A549 (cell line): ENCODE data around the gene REN. TPM values are rescaled to one million over a fixed set of nuclear protein-coding genes. Genes with fewer than 3 reads are reported as not detected.

Experiments
- ATAC-seq, 2 experiments: fragments of 200-7000 bp in 1 of 2; fragments of >200 bp in 1 of 2; cut with Nextera tagmentation in 1 of 2; cut with Tn5 transposase in 1 of 2; 3 replicates each; pipeline versions ENCODE4 v1.8.0 to v1.9.1; 2018 to 2020; ENCODE audit warnings: mild to moderate bottlenecking in 1 of 2, moderate library complexity in 1 of 2
- CTCF ChIA-PET: fragments of 300-600 bp; sonication (Branson Sonifier 250); formaldehyde crosslinking; extraction: SDS; loops from one replicate; lab custom pipeline; 2021; ENCODE audit warnings: antibody characterized with exemption, inconsistent platforms; lab: Yijun Ruan, JAX
- POLR2A ChIA-PET: fragments of 350-600 bp; formaldehyde crosslinking; extraction: SDS; loops from one replicate; lab custom pipeline; 2021; ENCODE audit warnings: antibody characterized with exemption, inconsistent platforms; lab: Yijun Ruan, JAX
- DNase-seq, 2 experiments: peaks; one replicate each; pipeline versions ENCODE4 v3.0.0 to v3.0.0-alpha.2; 2011 to 2016; ENCODE audit warnings: low read depth in 1 of 2, low spot score in 1 of 2
- FAIRE-seq: peaks from 2 replicates; lab custom pipeline; 2011; peaks lifted over from hg19 to GRCh38; lab: Jason Lieb, UNC
- H3K27ac ChIP-seq, 2 experiments: fragments of >200 bp; sonication (Bioruptor Twin); formaldehyde crosslinking; 3 replicates each; pipeline ENCODE4 v1.5.1; 2016 to 2017
- H3K4me1 ChIP-seq: fragments of >200 bp; sonication (Bioruptor Twin); formaldehyde crosslinking; 3 replicates; pipeline ENCODE4 v1.6.1; 2016
- H3K4me2 ChIP-seq: fragments of >200 bp; sonication (Bioruptor Twin); formaldehyde crosslinking; 3 replicates; pipeline ENCODE4 v1.6.1; 2016
- H3K4me3 ChIP-seq: fragments of >200 bp; sonication (Bioruptor Twin); formaldehyde crosslinking; 3 replicates; pipeline ENCODE4 v1.5.1; 2016
- H3K9me3 ChIP-seq: fragments of >200 bp; sonication (Bioruptor Twin); formaldehyde crosslinking; 3 replicates; pipeline ENCODE4 v1.6.1; 2016
- CBX2 ChIP-seq: fragments of 200-600 bp; sonication (generic); IDR thresholded peaks from 2 replicates; pipeline ENCODE4 v1.6.1; 2016; ENCODE audit warnings: low read depth, mild to moderate bottlenecking, borderline replicate concordance
- EHF ChIP-seq: fragments of 250-450 bp; sonication (Bioruptor Pico); IDR thresholded peaks from 2 replicates; pipeline ENCODE4 v1.5.0; 2020; ENCODE audit warnings: mild to moderate bottlenecking
- EP300 ChIP-seq, 2 experiments: fragments of >200 bp; sonication (Bioruptor Twin); formaldehyde crosslinking; IDR thresholded peaks; 2 replicates in 1 of 2; 3 replicates in 1 of 2; pipeline ENCODE4 v1.6.1; 2016 to 2017
- FOXS1 ChIP-seq: fragments of 250-450 bp; sonication (Bioruptor Pico); IDR thresholded peaks from 2 replicates; pipeline ENCODE4 v1.5.0; 2020; ENCODE audit warnings: mild to moderate bottlenecking, moderate library complexity
- HES2 ChIP-seq: fragments of >200 bp; sonication (Bioruptor Twin); formaldehyde crosslinking; IDR thresholded peaks from 2 replicates; pipeline ENCODE4 v1.6.1; 2016
- HOXA7 ChIP-seq: fragments of 250-450 bp; sonication (Bioruptor Pico); IDR thresholded peaks from 2 replicates; pipeline ENCODE4 v1.5.0; 2020; ENCODE audit warnings: mild to moderate bottlenecking, moderate library complexity
- KDM1A ChIP-seq: fragments of 200-600 bp; sonication (generic); IDR thresholded peaks from 2 replicates; pipeline ENCODE4 v1.6.1; 2016; ENCODE audit warnings: low read depth, mild to moderate bottlenecking
- KDM5A ChIP-seq: fragments of 200-600 bp; sonication (generic); IDR thresholded peaks from 2 replicates; pipeline ENCODE4 v1.6.1; 2016; ENCODE audit warnings: antibody characterized with exemption, mild to moderate bottlenecking
- MAX ChIP-seq: IDR thresholded peaks from 2 replicates; pipeline ENCODE4 v1.6.1; 2012
- MAZ ChIP-seq: fragments of 150-350 bp; IDR thresholded peaks from 2 replicates; pipeline ENCODE4 v1.6.1; 2014; ENCODE audit warnings: antibody characterized with exemption, low read depth, low read length, borderline replicate concordance
- NFE2L2 ChIP-seq: fragments of 150-350 bp; conservative IDR thresholded peaks from 2 replicates; pipeline ENCODE4 v1.6.1; 2014; ENCODE audit warnings: low read length
- PHF8 ChIP-seq: fragments of 200-600 bp; sonication (generic); IDR thresholded peaks from 2 replicates; pipeline ENCODE4 v1.6.1; 2016; ENCODE audit warnings: low read depth, mild to moderate bottlenecking, antibody characterized with exemption, moderate library complexity, borderline replicate concordance
- TFCP2L1 ChIP-seq: fragments of 250-450 bp; sonication (Bioruptor Pico); IDR thresholded peaks from 2 replicates; pipeline ENCODE4 v1.5.0; 2021; ENCODE audit warnings: mild to moderate bottlenecking
- WGBS: methylation state at CpG from one replicate; pipeline ENCODE4 v1.1.6; 2017; ENCODE audit errors: missing lambda C conversion rate; 5-methylcytosine and 5-hydroxymethylcytosine counted together
- polyA plus RNA-seq, 4 experiments: library from polyadenylated mRNA; depleted of rRNA in 3 of 4; stranded (reverse); fragments of >200 nt; fragmentation: RNase III in 1 of 4; extraction: RNeasy Plus Mini Kit Qiagen cat#74134 plus additional on column Dnase treatment in 1 of 4; gene quantifications; 2 replicates in 3 of 4; 3 replicates in 1 of 4; pipeline ENCODE4 v1.2.3, GENCODE V29; 2011 to 2017
- TF ChIP-seq, protein P1 (sequence below): fragments of 150-350 bp; IDR thresholded peaks from 2 replicates; pipeline ENCODE4 v1.6.1; 2014; ENCODE audit warnings: low read depth, mild to moderate bottlenecking, low read length
- TF ChIP-seq, protein P2 (sequence below): fragments of 250-450 bp; sonication (Bioruptor Pico); IDR thresholded peaks from 2 replicates; pipeline ENCODE4 v1.5.0; 2020; ENCODE audit warnings: low read depth, mild to moderate bottlenecking, moderate library complexity

Gene REN
- polyA plus RNA-seq, 2 of the 4 experiments (the other 2 are of a cell fraction): not detected

- 69% methylated on average over 11 of the region's 11 CpGs for WGBS
- FAIRE-seq (no peak), ATAC-seq (no peak)
- POLR2A ChIA-PET: no interaction called here
- Histone ChIP-seq H3K4me1 (peaks cover 24% of the 10 kb centered on the region), H3K27ac (no peak overlapping the region)
- TF ChIP-seq PHF8 (no peak), NFE2L2 (no peak), FOXS1 (CRISPR knock-in tag) (no peak), HES2 (no peak), CBX2 (no peak)
- TF ChIP-seq, protein P1, sequence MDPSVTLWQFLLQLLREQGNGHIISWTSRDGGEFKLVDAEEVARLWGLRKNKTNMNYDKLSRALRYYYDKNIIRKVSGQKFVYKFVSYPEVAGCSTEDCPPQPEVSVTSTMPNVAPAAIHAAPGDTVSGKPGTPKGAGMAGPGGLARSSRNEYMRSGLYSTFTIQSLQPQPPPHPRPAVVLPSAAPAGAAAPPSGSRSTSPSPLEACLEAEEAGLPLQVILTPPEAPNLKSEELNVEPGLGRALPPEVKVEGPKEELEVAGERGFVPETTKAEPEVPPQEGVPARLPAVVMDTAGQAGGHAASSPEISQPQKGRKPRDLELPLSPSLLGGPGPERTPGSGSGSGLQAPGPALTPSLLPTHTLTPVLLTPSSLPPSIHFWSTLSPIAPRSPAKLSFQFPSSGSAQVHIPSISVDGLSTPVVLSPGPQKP: no peak
- TF ChIP-seq, all 56 proteins: peak for 0
- no peaks in the 10 kb centered on the region for H3K9me3 ChIP-seq
- no peak overlapping the region for H3K4me3 ChIP-seq
- CTCF ChIA-PET: interaction anchor here (1.0 to 32.2 kb wide), 2 partner anchors 73 to 268 kb away, joined by 3 to 757 read pairs; partner anchors contain the start of gene SNRPE
- DNase-seq: no peak
- no peak overlapping the region for H3K4me2 ChIP-seq
These were observed 32.0 kb downstream of the REN start for GRCh38 chr1:204134103-204134502.

- ChIA-PET CTCF (interaction anchor here (0.7 to 32.2 kb wide), 5 partner anchors 14 to 826 kb away, joined by 3 to 757 read pairs (median 23); partner anchors contain the start of gene SNRPE), POLR2A (no interaction called here)
- Histone ChIP-seq H3K27ac (no peak overlapping the region), H3K9me3 (no peaks in the 10 kb centered on the region), H3K4me3 (no peak overlapping the region), H3K4me2 (no peak overlapping the region)
- WGBS: 82% methylated on average over 6 of the region's 6 CpGs
- no peak for DNase-seq
- no peak for TF ChIP-seq MAZ
- TF ChIP-seq EHF (CRISPR knock-in tag): no peak
- TF ChIP-seq, protein P2, sequence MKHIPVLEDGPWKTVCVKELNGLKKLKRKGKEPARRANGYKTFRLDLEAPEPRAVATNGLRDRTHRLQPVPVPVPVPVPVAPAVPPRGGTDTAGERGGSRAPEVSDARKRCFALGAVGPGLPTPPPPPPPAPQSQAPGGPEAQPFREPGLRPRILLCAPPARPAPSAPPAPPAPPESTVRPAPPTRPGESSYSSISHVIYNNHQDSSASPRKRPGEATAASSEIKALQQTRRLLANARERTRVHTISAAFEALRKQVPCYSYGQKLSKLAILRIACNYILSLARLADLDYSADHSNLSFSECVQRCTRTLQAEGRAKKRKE: no peak
- TF ChIP-seq KDM5A: no peak
- TF ChIP-seq MAX: no peak
- no peak for TF ChIP-seq CBX2
- no peak for TF ChIP-seq PHF8
- TF ChIP-seq, all 56 proteins: peak for 0
- FAIRE-seq (no peak), ATAC-seq (no peak)
- H3K4me1 ChIP-seq: peaks cover 24% of the 10 kb centered on the region
These were observed 33.4 kb downstream of the REN start for GRCh38 chr1:204132718-204133117.

DNA sequence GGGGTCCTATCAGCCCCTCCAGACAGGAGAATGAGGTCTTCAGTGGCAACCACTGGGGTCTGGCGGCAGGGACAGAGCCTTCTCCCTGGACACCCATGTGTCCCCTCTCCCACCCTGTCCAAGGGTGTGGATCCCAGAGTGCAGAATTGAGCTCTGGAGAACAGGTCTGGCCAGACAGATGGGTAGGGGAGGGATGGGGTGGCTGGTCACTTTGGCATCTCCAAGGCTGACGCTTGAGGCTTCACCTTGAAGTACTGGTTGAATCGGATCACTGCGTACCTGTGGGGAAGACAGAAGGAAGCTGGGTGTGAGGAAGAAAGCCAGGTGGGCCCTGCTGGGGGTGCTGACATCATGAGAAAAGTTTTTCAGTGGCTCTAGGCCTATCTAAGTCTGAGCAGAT is 34.2 kb downstream of the REN start:
- H3K9me3 ChIP-seq: no peaks in the 10 kb centered on the region
- ATAC-seq (no peak), DNase-seq (no peak), FAIRE-seq (no peak)
- no peak overlapping the region for H3K4me3 ChIP-seq
- WGBS: 91% methylated on average over 4 of the region's 4 CpGs
- no peak overlapping the region for H3K4me2 ChIP-seq
- H3K4me1 ChIP-seq: peaks cover 29% of the 10 kb centered on the region
- TF ChIP-seq EP300 (IDR thresholded peaks at IDR 0.05): no peak
- TF ChIP-seq TFCP2L1 (CRISPR knock-in tag): no peak
- TF ChIP-seq, protein P2: no peak
- no peak for TF ChIP-seq KDM1A
- TF ChIP-seq EHF (CRISPR knock-in tag): no peak
- TF ChIP-seq HOXA7: no peak
- POLR2A ChIA-PET: no interaction called here
- CTCF ChIA-PET: interaction anchor here (1.0 to 32.2 kb wide), 4 partner anchors 13 to 266 kb away, joined by 3 to 757 read pairs (median 46); partner anchors contain the start of gene SNRPE
- no peak overlapping the region for H3K27ac ChIP-seq
